ENCODE results near the gene COL4A1. TPM values are rescaled to one million over a fixed set of nuclear protein-coding genes. Genes with fewer than 3 reads are reported as not detected.
A peak's percentile ranks its signal among the peaks of the same experiment; 100 is the strongest.

The COL4A1 gene
- total and polyA plus RNA-seq, 2 experiments from 2014 or later: 184 to 519 TPM

DNA sequence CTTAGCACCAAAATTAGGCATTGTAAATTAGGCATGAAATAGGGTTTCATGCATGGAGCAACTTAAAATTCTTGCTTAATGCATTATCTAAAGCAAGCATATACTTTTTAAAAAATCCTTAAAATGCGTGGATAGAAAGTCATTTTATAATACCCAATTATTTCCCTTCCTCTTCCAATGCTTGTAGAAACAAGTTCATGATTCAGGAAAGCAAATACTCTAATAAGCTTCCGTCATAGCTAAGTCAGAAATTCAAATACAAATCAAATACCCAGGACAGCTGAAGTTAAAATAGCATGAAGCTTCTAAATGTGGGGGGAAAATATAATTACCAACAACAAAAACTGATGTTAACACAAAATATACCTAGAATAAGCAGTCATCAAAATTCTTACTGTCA lies 89.1 kb downstream of the COL4A1 start:
- Histone ChIP-seq H3K4me2 (ENCODE audit: unreplicated experiment) (no peak overlapping the region), H3K36me3 (ENCODE audit: low read depth) (no peaks in the 10 kb centered on the region), H3K4me1 (ENCODE audit: insufficient read depth) (peaks cover 15% of the 10 kb centered on the region), H2AFZ (no peak overlapping the region), H3K27me3 (replicated peaks; ENCODE audit: insufficient read depth) (no peaks in the 10 kb centered on the region), H3F3A (ENCODE audit: insufficient read depth) (peaks cover 23% of the 10 kb centered on the region; the same call in 1 of the 2 replicates), H3K4me3 (no peak overlapping the region), H3K79me2 (ENCODE audit: insufficient read depth) (peaks cover 12% of the 10 kb centered on the region; the same call in 1 of the 2 replicates), H3K27ac (no peak overlapping the region), H3K9me2 (ENCODE audit: insufficient read depth) (no peaks in the 10 kb centered on the region), H4K20me1 (ENCODE audit: insufficient read depth) (no peaks in the 10 kb centered on the region), H3K9me3 (ENCODE audit: low read depth) (no peaks in the 10 kb centered on the region), H3K9ac (no peak overlapping the region)
- DNase-seq: no peak
- in situ Hi-C loops (cut with MboI): no loop called here
- WGBS, 2 experiments (ENCODE audit: low coverage in 1 of 2, low lambda C conversion rate in 2 of 2, missing lambda C conversion rate in 2 of 2): 82 to 89% methylated on average over 2 of the region's 2 CpGs
- TF ChIP-seq EZH2phosphoT487 (IDR thresholded peaks at IDR 0.05; ENCODE audit: insufficient read depth, low read depth) (no peak), EZH2 (IDR thresholded peaks at IDR 0.05; ENCODE audit: insufficient read depth, poor library complexity, severe bottlenecking) (no peak)

DNA sequence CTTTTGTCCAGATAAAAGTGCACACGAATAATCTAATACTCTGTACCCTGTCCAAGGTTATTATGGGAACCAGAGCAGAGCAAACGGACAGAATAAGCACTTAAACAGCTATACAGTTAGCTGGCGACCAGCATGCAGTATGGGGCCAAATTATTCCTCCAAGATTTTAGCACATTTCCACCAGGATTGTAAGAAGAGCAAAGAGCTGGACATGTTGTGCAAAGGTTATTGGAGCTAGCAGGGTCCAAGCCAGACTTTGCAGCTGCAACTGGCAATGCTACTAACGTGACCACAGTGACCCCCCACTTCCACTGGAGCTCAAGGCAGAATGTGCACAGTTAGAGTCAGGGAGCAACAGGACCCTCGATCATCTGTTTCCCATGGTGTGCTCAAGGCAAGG lies 89.9 kb downstream of the COL4A1 start:
- DNase-seq: no peak
- TF ChIP-seq EZH2phosphoT487 (IDR thresholded peaks at IDR 0.05; ENCODE audit: insufficient read depth, low read depth) (no peak), EZH2 (IDR thresholded peaks at IDR 0.05; ENCODE audit: insufficient read depth, poor library complexity, severe bottlenecking) (no peak)
- 57% methylated on average over 5 of the region's 5 CpGs for WGBS, 2 experiments (ENCODE audit: low coverage in 1 of 2, low lambda C conversion rate in 2 of 2, missing lambda C conversion rate in 2 of 2)
- Histone ChIP-seq H4K20me1 (ENCODE audit: insufficient read depth) (no peaks in the 10 kb centered on the region), H2AFZ (no peak overlapping the region), H3K79me2 (ENCODE audit: insufficient read depth) (peaks cover 12% of the 10 kb centered on the region; the same call in 1 of the 2 replicates), H3K27me3 (replicated peaks; ENCODE audit: insufficient read depth) (no peaks in the 10 kb centered on the region), H3F3A (ENCODE audit: insufficient read depth) (peaks cover 23% of the 10 kb centered on the region; the same call in 1 of the 2 replicates), H3K9ac (peak overlapping the region; percentile 11; the same call in 1 of the 2 replicates), H3K36me3 (ENCODE audit: low read depth) (no peaks in the 10 kb centered on the region), H3K9me2 (ENCODE audit: insufficient read depth) (no peaks in the 10 kb centered on the region), H3K9me3 (ENCODE audit: low read depth) (no peaks in the 10 kb centered on the region), H3K4me2 (ENCODE audit: unreplicated experiment) (peak overlapping the region; percentile 36), H3K4me1 (ENCODE audit: insufficient read depth) (peaks cover 15% of the 10 kb centered on the region), H3K4me3 (no peak overlapping the region), H3K27ac (peak overlapping the region; percentile 60)
- in situ Hi-C loops (cut with MboI): no loop called here

DNA sequence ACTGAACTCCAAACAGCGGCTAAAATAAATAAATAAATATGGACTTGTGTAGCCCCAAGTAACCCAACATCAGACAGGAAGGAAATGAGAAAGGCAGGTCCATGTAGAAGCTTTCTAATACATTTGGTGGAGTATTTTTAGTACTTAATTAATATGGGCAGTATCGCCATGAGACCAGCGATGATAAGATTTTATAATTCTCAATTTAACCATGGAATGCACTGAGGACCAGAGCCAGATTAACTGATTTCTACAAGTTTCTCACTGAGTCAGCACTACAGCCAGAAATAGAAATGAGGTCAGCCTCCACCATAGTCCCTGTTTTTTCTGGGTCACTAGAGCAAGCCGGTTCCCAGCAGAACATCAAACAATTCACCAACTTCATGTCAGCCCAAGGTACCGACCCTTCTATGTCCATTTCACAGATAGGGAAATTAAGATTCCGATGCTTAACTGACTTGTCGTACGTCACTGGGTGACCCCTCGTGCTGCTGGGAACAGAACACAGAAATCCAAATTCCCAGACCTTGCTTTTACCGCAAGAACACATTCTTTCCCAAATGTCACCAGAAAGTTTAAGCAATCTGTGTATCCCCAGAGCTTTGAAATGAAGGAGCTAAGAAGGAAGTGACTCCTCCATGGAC lies 90.4 kb downstream of the COL4A1 start:
- no peak overlapping the region for H3K4me3 ChIP-seq
- no peaks in the 10 kb centered on the region for H3K36me3 ChIP-seq (ENCODE audit: low read depth)
- no peak for TF ChIP-seq EZH2phosphoT487 (IDR thresholded peaks at IDR 0.05; ENCODE audit: insufficient read depth, low read depth)
- no peak for TF ChIP-seq EZH2 (IDR thresholded peaks at IDR 0.05; ENCODE audit: insufficient read depth, poor library complexity, severe bottlenecking)
- H3K27me3 ChIP-seq (replicated peaks; ENCODE audit: insufficient read depth): no peaks in the 10 kb centered on the region
- no peak overlapping the region for H2AFZ ChIP-seq
- no peaks in the 10 kb centered on the region for H3K9me3 ChIP-seq (ENCODE audit: low read depth)
- peak overlapping the region; percentile 60 for H3K27ac ChIP-seq
- peak overlapping the region; percentile 36 for H3K4me2 ChIP-seq (ENCODE audit: unreplicated experiment)
- WGBS, 2 experiments (ENCODE audit: low coverage in 1 of 2, low lambda C conversion rate in 2 of 2, missing lambda C conversion rate in 2 of 2): 50 to 52% methylated on average over 10 of the region's 10 CpGs
- H4K20me1 ChIP-seq (ENCODE audit: insufficient read depth): no peaks in the 10 kb centered on the region
- peaks cover 12% of the 10 kb centered on the region; the same call in 1 of the 2 replicates for H3K79me2 ChIP-seq (ENCODE audit: insufficient read depth)
- H3F3A ChIP-seq (ENCODE audit: insufficient read depth): peaks cover 23% of the 10 kb centered on the region; the same call in 1 of the 2 replicates
- H3K9ac ChIP-seq: peak overlapping the region; percentile 11; the same call in 1 of the 2 replicates
- peak; percentile 77 for DNase-seq
- peaks cover 15% of the 10 kb centered on the region for H3K4me1 ChIP-seq (ENCODE audit: insufficient read depth)
- H3K9me2 ChIP-seq (ENCODE audit: insufficient read depth): no peaks in the 10 kb centered on the region
- in situ Hi-C loops (cut with MboI): no loop called here

DNA sequence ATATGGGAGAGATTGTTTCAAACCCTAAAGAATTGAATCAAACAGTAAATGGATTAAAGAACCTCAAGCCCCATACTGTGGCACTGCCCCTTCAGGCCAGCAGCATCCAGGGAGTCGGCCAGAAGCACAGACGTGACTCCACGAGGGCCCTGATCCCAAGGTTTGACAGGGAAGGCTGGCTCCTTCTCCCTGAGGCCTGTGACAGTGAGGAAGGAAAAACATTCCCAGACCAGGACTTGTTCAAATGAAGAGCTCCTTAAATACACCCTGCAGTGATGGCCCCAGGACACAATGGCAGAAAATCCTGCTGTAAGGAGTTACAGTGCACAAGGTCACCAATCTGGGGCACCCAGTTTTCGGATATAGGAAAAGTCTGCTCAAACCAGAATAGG lies 91.0 kb downstream of the COL4A1 start:
- peak overlapping the region; percentile 60 for H3K27ac ChIP-seq
- H3F3A ChIP-seq (ENCODE audit: insufficient read depth): peaks cover 22% of the 10 kb centered on the region; the same call in 1 of the 2 replicates
- no peaks in the 10 kb centered on the region for H3K36me3 ChIP-seq (ENCODE audit: low read depth)
- no peak overlapping the region for H3K9ac ChIP-seq
- DNase-seq: no peak
- no peak overlapping the region for H2AFZ ChIP-seq
- no peaks in the 10 kb centered on the region for H3K9me2 ChIP-seq (ENCODE audit: insufficient read depth)
- TF ChIP-seq EZH2 (IDR thresholded peaks at IDR 0.05; ENCODE audit: insufficient read depth, poor library complexity, severe bottlenecking): no peak
- TF ChIP-seq EZH2phosphoT487 (IDR thresholded peaks at IDR 0.05; ENCODE audit: insufficient read depth, low read depth): no peak
- H3K4me2 ChIP-seq (ENCODE audit: unreplicated experiment): peak overlapping the region; percentile 36
- H3K4me1 ChIP-seq (ENCODE audit: insufficient read depth): peaks cover 15% of the 10 kb centered on the region
- WGBS, 2 experiments (ENCODE audit: low coverage in 1 of 2, low lambda C conversion rate in 2 of 2, missing lambda C conversion rate in 2 of 2): 89 to 92% methylated on average over 4 of the region's 4 CpGs
- no peaks in the 10 kb centered on the region for H3K27me3 ChIP-seq (replicated peaks; ENCODE audit: insufficient read depth)
- peaks cover 12% of the 10 kb centered on the region; the same call in 1 of the 2 replicates for H3K79me2 ChIP-seq (ENCODE audit: insufficient read depth)
- in situ Hi-C loops (cut with MboI): no loop called here
- no peak overlapping the region for H3K4me3 ChIP-seq
- no peaks in the 10 kb centered on the region for H3K9me3 ChIP-seq (ENCODE audit: low read depth)
- H4K20me1 ChIP-seq (ENCODE audit: insufficient read depth): no peaks in the 10 kb centered on the region

All from GM23248 (cell line).